HEK293T (cell line): Measurements from ENCODE around the gene VSIR.

Experiments
- FOXM1 ChIP-seq: fragments of 450-650 bp; IDR thresholded peaks from 2 replicates; pipeline ENCODE4 v1.6.1; 2017; ENCODE audit warnings: mild to moderate bottlenecking, borderline replicate concordance
- HDGF ChIP-seq: fragments of 450-650 bp; IDR thresholded peaks from 2 replicates; pipeline ENCODE4 v1.6.1; 2017; ENCODE audit warnings: antibody characterized with exemption, borderline replicate concordance
- L3MBTL2 ChIP-seq: fragments of 450-650 bp; conservative IDR thresholded peaks from 2 replicates; pipeline ENCODE4 v1.6.1; 2016; ENCODE audit warnings: mild to moderate bottlenecking
- LEF1 ChIP-seq: fragments of 450-650 bp; IDR thresholded peaks from 2 replicates; pipeline ENCODE4 v1.6.1; 2017; ENCODE audit warnings: mild to moderate bottlenecking, borderline replicate concordance
- SUZ12 ChIP-seq: fragments of 450-650 bp; IDR thresholded peaks from 2 replicates; pipeline ENCODE4 v1.6.1; 2016; ENCODE audit warnings: mild to moderate bottlenecking
- TARDBP ChIP-seq: fragments of 450-650 bp; IDR thresholded peaks from 2 replicates; pipeline ENCODE4 v1.6.1; 2016
- TF ChIP-seq, protein P1 (sequence below): fragments of 450-650 bp; IDR thresholded peaks from 2 replicates; pipeline ENCODE4 v1.6.1; 2016

DNA sequence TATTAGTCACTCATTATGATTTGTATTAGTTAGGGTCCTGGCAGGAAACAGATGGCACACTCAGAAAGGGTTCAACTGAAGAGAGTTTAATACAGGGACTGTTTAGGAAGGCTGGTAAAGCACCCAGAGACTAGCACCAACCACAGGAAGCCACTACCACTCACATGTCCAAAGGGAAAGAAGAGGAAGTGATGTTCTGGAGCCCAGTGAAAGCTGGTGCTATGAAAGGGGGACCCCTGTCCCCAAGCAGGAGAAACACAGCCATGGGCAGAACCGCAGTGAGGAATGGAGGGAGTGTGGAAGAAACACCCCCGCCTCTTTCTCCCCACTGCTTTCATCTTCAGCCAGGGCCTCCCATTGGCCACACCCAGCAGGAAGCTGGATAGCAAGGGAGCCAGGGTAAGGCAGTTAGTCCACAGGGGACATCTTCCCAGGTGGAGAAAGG lies 3.2 kb upstream of the VSIR start:
- TF ChIP-seq SUZ12 (no peak), FOXM1 (no peak), HDGF (no peak), LEF1 (no peak), TARDBP (no peak), L3MBTL2 (no peak)
- TF ChIP-seq, protein P1, sequence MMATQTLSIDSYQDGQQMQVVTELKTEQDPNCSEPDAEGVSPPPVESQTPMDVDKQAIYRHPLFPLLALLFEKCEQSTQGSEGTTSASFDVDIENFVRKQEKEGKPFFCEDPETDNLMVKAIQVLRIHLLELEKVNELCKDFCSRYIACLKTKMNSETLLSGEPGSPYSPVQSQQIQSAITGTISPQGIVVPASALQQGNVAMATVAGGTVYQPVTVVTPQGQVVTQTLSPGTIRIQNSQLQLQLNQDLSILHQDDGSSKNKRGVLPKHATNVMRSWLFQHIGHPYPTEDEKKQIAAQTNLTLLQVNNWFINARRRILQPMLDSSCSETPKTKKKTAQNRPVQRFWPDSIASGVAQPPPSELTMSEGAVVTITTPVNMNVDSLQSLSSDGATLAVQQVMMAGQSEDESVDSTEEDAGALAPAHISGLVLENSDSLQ = no peak
